Activated CD4-positive, alpha-beta T cell treated with anti-CD3 and anti-CD28 coated beads, Interleukin-2, amount 10 ng/mL, durations not matched to agents 7 days and 5 days (primary cell): ENCODE measurements around the gene CPPED1. TPM values are rescaled to one million over a fixed set of nuclear protein-coding genes. Genes with fewer than 3 reads are reported as not detected.
A peak's percentile ranks its signal among the peaks of the same experiment; 100 is the strongest.

Experiments
- CTCF ChIA-PET: fragments of 350-600 bp; sonication (Branson Sonifier 250); formaldehyde crosslinking; loops from one replicate; lab custom pipeline; 2021; ENCODE audit warnings: antibody characterized with exemption; lab: Charles Lee
- POLR2A ChIA-PET: fragments of 350-600 bp; sonication (Branson Sonifier 250); formaldehyde crosslinking; loops from one replicate; lab custom pipeline; 2021; ENCODE audit warnings: antibody characterized with exemption; lab: Charles Lee
- DNase-seq: peaks from one replicate; pipeline ENCODE4 v3.0.0-alpha.2; 2020
- H3K27ac Mint-ChIP-seq: one replicate; pipeline ENCODE4 v1.8.0; 2021; ENCODE audit warnings: mild to moderate bottlenecking, moderate library complexity, mixed read lengths
- H3K27me3 Mint-ChIP-seq: one replicate; pipeline ENCODE4 v1.8.0; 2021; ENCODE audit warnings: mixed read lengths
- H3K36me3 Mint-ChIP-seq: one replicate; pipeline ENCODE4 v1.8.0; 2021; ENCODE audit warnings: low read depth, mixed read lengths
- H3K4me1 Mint-ChIP-seq: one replicate; pipeline ENCODE4 v1.8.0; 2021; ENCODE audit warnings: mixed read lengths
- H3K4me3 Mint-ChIP-seq: one replicate; pipeline ENCODE4 v1.8.0; 2021; ENCODE audit warnings: mild to moderate bottlenecking, moderate library complexity, mixed read lengths
- H3K9me3 Mint-ChIP-seq: one replicate; pipeline ENCODE4 v1.8.0; 2021; ENCODE audit warnings: mixed read lengths
- total RNA-seq, 2 experiments: library from RNA; stranded (reverse); gene quantifications; one replicate each; pipeline ENCODE4 v1.2.3, GENCODE V29; 2021

The CPPED1 gene
- 10 to 100 TPM; 15.7 to 17.1 TPM for total RNA-seq

GRCh38 chr16:12803203-12804093 is at the start of gene CPPED1:
Gene CPPED1, minus strand, starts transcription at chr16:12803887. Its CDS starts 111 bp downstream, at chr16:12803776.
- Mint-ChIP-seq H3K4me1 (peaks cover 38% of the 10 kb centered on the region), H3K27me3 (no peaks in the 10 kb centered on the region), H3K9me3 (no peaks in the 10 kb centered on the region), H3K4me3 (peak within 1 kb of the TSS; percentile 95), H3K36me3 (peaks cover 13% of the 10 kb centered on the region), H3K27ac (peak within 1 kb of the TSS; percentile 95)
- peak; percentile 88 for DNase-seq
- ChIA-PET CTCF (interaction anchor here (0.5 to 0.8 kb wide), 3 partner anchors 16 to 297 kb away, joined by 3 read pairs; no protein-coding TSS in a partner anchor), POLR2A (no interaction called here)

DNA sequence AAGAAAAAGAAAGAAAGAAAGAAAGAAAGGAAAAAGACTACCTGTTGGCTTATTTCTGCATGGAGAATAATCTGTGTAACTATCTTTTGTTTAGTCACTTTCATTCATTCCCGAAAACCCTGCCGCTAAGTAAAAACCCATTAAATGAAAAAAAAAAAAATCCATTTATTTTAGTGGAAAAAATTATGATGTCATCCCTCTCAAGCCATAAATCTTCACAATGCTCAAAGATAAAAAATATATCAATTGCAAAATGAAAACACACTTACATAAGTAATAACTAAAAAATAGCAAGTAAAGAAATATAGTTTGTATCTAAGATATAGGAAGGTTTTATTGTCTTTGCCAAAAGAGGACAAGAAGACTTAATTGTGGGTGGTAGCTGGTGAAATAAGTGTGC is 46.5 kb upstream of the CPPED1 start:
- no peak for DNase-seq
- CTCF ChIA-PET: no interaction called here
- Mint-ChIP-seq H3K27me3 (peaks cover 6% of the 10 kb centered on the region), H3K27ac (no peak overlapping the region), H3K36me3 (no peaks in the 10 kb centered on the region), H3K9me3 (no peaks in the 10 kb centered on the region), H3K4me1 (no peaks in the 10 kb centered on the region), H3K4me3 (no peak overlapping the region)
- POLR2A ChIA-PET: no interaction called here

DNA sequence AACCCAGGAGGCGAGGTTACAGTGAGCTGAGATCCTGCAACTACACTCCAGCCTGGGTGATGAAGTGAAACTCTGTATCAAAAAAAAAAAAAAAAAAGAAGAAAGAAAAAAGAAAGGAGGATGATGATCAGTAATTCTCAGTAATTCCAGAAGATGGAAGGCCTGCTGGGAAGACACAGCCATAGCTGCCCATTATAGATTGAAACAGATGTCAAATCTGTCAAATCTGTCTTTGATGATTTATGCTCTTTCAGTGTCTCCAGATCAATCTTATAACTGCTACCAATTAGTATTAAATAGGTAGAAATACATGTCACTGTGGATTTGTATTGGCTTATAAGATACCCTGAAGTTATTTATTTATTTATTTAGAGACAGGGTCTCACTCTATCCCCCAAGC is 42.9 kb upstream of the CPPED1 start:
- no peak for DNase-seq
- Mint-ChIP-seq H3K4me3 (no peak overlapping the region), H3K4me1 (no peaks in the 10 kb centered on the region), H3K27ac (no peak overlapping the region), H3K36me3 (no peaks in the 10 kb centered on the region), H3K9me3 (peaks cover 2% of the 10 kb centered on the region), H3K27me3 (peaks cover 6% of the 10 kb centered on the region)
- CTCF ChIA-PET: interaction anchor here (0.7 kb wide), 1 partner anchor 295 kb away, joined by 3 read pairs; no protein-coding TSS in a partner anchor
- POLR2A ChIA-PET: no interaction called here

GRCh38 chr16:12845282-12845681 is 41.6 kb upstream of the CPPED1 start:
- Mint-ChIP-seq H3K4me3 (no peak overlapping the region), H3K27ac (no peak overlapping the region), H3K9me3 (peaks cover 2% of the 10 kb centered on the region), H3K36me3 (no peaks in the 10 kb centered on the region), H3K27me3 (peaks cover 9% of the 10 kb centered on the region), H3K4me1 (no peaks in the 10 kb centered on the region)
- CTCF ChIA-PET: interaction anchor here (0.6 to 0.9 kb wide), 2 partner anchors 13 to 590 kb away, joined by 4 read pairs; no protein-coding TSS in a partner anchor
- POLR2A ChIA-PET: no interaction called here
- no peak for DNase-seq

- H3K27ac Mint-ChIP-seq: no peak overlapping the region
- H3K4me3 Mint-ChIP-seq: no peak overlapping the region
- H3K27me3 Mint-ChIP-seq: peaks cover 19% of the 10 kb centered on the region
- DNase-seq: no peak
- ChIA-PET POLR2A (no interaction called here), CTCF (no interaction called here)
- H3K9me3 Mint-ChIP-seq: peaks cover 5% of the 10 kb centered on the region
- H3K4me1 Mint-ChIP-seq: peaks cover 11% of the 10 kb centered on the region
- no peaks in the 10 kb centered on the region for H3K36me3 Mint-ChIP-seq
Measured at GRCh38 chr16:12837756-12838155, 34.1 kb upstream of the CPPED1 start.

DNA sequence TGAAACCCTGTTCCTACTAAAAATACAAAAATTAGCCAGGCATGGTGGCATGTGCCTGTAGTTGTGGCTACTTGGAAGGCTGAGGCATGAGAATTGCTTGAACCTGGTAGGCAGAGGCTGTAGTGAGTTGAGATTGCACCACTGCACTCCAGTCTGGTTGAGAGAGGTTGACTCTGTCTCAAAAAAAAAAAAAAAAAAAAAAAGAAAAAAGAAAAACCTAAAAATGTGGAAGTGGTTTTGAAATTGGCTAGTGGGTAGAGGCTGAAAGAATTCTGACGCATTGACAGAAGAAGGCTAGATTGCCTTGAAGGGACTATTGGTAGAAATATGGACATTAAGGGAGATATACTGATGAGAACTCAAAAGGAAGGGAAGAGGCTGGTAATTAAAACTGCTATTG is 33.6 kb upstream of the CPPED1 start:
- POLR2A ChIA-PET: no interaction called here
- CTCF ChIA-PET: interaction anchor here (0.6 kb wide), 2 partner anchors 185 to 370 kb away, joined by 3 to 4 read pairs; no protein-coding TSS in a partner anchor
- H3K27me3 Mint-ChIP-seq: peaks cover 19% of the 10 kb centered on the region
- peaks cover 11% of the 10 kb centered on the region for H3K4me1 Mint-ChIP-seq
- H3K4me3 Mint-ChIP-seq: no peak overlapping the region
- H3K9me3 Mint-ChIP-seq: peaks cover 5% of the 10 kb centered on the region
- H3K27ac Mint-ChIP-seq: no peak overlapping the region
- H3K36me3 Mint-ChIP-seq: no peaks in the 10 kb centered on the region
- no peak for DNase-seq

- DNase-seq: no peak
- ChIA-PET POLR2A (no interaction called here), CTCF (no interaction called here)
- no peak overlapping the region for H3K27ac Mint-ChIP-seq
- H3K4me3 Mint-ChIP-seq: no peak overlapping the region
- H3K27me3 Mint-ChIP-seq: peaks cover 8% of the 10 kb centered on the region
- H3K36me3 Mint-ChIP-seq: no peaks in the 10 kb centered on the region
- peaks cover 11% of the 10 kb centered on the region for H3K4me1 Mint-ChIP-seq
- H3K9me3 Mint-ChIP-seq: peaks cover 5% of the 10 kb centered on the region
Measured at GRCh38 chr16:12833926-12834325, 30.2 kb upstream of the CPPED1 start.

DNA sequence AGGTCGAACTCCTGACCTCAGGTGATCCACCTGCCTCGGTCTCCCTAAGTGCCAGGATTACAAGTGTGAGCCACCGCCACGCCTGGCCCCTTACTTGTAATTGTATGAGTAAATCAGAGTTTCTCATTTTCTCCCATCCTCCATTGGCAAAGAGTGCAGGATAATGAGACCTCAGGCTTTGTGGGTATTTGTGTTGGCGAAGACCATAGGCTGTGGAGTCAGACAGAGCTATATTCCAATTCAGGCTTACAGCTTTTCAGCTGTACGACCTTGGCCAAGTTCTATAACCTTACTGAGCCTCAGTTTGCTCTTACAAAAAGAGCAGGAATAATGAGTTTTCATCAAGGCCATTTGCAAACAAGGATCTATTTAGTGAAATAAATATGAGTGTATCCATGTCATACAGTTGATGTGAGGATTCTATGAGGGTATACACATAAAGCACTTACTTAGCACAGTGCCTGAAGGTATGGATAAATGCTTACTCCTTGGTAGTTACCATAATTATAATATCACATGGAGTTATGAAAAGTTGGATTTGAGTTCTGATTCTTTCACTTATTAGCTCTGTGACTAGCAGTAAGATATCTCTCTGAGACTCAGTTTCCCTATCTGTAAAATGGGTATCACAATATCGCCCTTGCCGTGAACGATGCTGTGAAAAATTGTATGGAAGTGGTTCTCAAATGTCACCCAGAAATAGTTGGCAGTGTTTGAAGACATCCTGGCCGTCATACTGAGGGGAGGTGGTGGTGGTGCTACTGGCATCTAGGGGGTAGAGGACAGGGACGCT is 25.6 kb upstream of the CPPED1 start:
- Mint-ChIP-seq H3K27me3 (peaks cover 6% of the 10 kb centered on the region), H3K36me3 (no peaks in the 10 kb centered on the region), H3K4me3 (no peak overlapping the region), H3K27ac (no peak overlapping the region), H3K9me3 (no peaks in the 10 kb centered on the region), H3K4me1 (peaks cover 2% of the 10 kb centered on the region)
- ChIA-PET CTCF (no interaction called here), POLR2A (no interaction called here)
- no peak for DNase-seq

DNA sequence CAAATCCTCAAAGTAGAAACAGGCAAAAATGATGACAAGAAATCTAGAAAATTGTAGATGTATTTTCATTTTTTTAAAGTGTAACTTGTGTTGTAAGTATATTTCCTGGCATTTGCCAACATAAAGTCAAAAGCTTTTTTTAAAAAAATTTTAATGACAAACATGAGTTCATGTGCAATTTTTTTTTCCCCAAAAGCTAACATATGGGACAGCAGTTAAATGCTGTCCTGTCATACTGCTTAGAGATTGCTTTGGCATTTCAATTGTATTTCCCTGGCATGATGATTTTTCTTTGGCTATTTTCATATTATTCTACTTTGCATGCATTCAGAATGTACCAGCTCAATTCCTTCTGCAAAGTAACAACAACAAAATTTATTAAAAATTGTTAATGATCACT is 24.5 kb upstream of the CPPED1 start:
- POLR2A ChIA-PET: no interaction called here
- CTCF ChIA-PET: interaction anchor here (0.6 kb wide), 1 partner anchor 28 kb away, joined by 4 read pairs; no protein-coding TSS in a partner anchor
- Mint-ChIP-seq H3K4me3 (no peak overlapping the region), H3K27me3 (peaks cover 6% of the 10 kb centered on the region), H3K27ac (no peak overlapping the region), H3K9me3 (no peaks in the 10 kb centered on the region), H3K36me3 (no peaks in the 10 kb centered on the region), H3K4me1 (peaks cover 2% of the 10 kb centered on the region)
- no peak for DNase-seq

- Mint-ChIP-seq H3K36me3 (no peaks in the 10 kb centered on the region), H3K27ac (no peak overlapping the region), H3K4me3 (no peak overlapping the region), H3K4me1 (peaks cover 2% of the 10 kb centered on the region), H3K27me3 (peaks cover 6% of the 10 kb centered on the region), H3K9me3 (no peaks in the 10 kb centered on the region)
- CTCF ChIA-PET: no interaction called here
- POLR2A ChIA-PET: no interaction called here
- no peak for DNase-seq
Measured at GRCh38 chr16:12826559-12826958, 22.9 kb upstream of the CPPED1 start.

DNA sequence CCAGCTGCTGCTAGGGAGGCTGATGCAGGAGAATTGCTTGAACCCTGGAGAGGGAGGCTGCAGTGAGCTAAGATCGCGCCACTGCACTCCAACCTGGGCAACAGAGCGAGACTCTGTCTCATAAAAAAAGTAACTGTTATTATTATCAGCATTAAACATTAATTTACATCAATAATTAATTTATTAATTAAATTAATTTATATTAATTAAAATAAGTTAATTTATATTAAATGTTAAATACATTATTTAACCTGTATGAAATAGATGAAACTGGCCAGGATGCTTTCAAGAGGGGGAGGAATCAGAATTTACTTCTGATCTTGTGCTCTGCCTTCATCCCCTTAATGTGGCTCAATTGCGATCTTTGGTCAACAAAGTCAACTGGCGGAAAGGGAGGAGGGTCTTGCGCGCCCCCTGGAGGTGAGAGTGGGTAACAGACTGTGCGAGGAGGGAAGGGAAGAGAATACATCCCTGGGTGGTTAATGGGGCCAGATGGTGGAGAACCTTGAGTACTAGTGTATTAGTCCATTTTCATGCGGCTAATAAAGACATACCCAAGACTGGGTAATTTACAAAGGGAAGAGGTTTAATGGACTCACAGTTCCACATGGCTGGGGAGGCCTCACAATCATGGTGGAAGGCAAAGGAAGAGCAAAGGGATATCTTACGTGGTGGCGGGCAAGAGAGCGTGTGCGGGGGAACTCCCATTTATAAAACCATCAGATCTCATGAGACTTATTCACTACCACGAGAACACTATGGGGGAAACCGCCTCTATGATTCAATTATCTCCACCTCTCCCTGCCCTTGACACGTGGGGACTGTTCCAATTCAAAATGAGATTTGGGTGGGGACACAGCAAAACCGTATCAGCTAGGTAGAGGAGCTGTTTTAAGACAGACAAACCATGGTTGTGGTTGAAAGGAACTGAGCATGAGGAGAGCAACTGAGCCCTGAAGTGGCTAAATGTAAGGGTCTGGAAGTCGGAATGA is 15.7 kb upstream of the CPPED1 start:
- POLR2A ChIA-PET: no interaction called here
- no peak overlapping the region for H3K4me3 Mint-ChIP-seq
- DNase-seq: peak; percentile 77
- no peaks in the 10 kb centered on the region for H3K27me3 Mint-ChIP-seq
- H3K4me1 Mint-ChIP-seq: peaks cover 27% of the 10 kb centered on the region
- H3K27ac Mint-ChIP-seq: no peak overlapping the region
- H3K36me3 Mint-ChIP-seq: no peaks in the 10 kb centered on the region
- H3K9me3 Mint-ChIP-seq: no peaks in the 10 kb centered on the region
- CTCF ChIA-PET: interaction anchor here (0.8 to 1.0 kb wide), 2 partner anchors 16 to 359 kb away, joined by 3 read pairs; no protein-coding TSS in a partner anchor

DNA sequence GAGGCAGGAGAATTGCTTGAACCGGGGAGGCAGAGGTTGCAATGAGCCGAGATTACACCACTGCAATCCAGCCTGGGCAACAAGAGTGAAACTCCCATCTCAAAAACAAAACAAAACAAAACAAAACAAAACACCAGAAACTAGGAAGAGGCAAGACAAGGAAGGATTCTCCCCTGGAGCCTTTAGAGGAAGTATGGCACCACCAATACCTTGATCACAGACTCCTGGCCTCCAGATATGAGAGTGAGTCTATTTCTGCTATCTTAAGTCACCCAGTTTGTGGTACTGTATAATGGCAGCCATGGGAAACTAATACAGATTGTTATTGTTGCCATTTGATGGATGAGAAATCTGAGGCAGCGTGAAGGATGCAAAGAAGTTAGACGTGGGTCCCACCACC is 14.6 kb upstream of the CPPED1 start:
- ChIA-PET POLR2A (no interaction called here), CTCF (interaction anchor here (0.9 kb wide), 1 partner anchor 245 kb away, joined by 5 read pairs; no protein-coding TSS in a partner anchor)
- no peaks in the 10 kb centered on the region for H3K27me3 Mint-ChIP-seq
- H3K4me1 Mint-ChIP-seq: peaks cover 27% of the 10 kb centered on the region
- H3K9me3 Mint-ChIP-seq: no peaks in the 10 kb centered on the region
- H3K36me3 Mint-ChIP-seq: no peaks in the 10 kb centered on the region
- no peak for DNase-seq
- no peak overlapping the region for H3K4me3 Mint-ChIP-seq
- no peak overlapping the region for H3K27ac Mint-ChIP-seq
